Head of caudate nucleus (tissue), 42 donors: ENCODE results near the gene ARHGAP18.
"Not testable (repeated sequence)": the region's sequence is repeated elsewhere in the genome, so short reads cannot be mapped to it uniquely, and the experiment has no call there.

Experiments used
- DNase-seq, 42 donors: peaks; one replicate each; pipeline versions ENCODE4 v3.0.0 to v3.0.0-alpha.2; 2020 to 2021; ENCODE audit warnings: mixed read lengths in 7 of 42
- intact Hi-C: fragments of 100-400 bp; cut with DNase I; formaldehyde crosslinking; loops from one replicate; pipeline ENCODE4 v1.15.0; 2022

ARHGAP18 gene

GRCh38 chr6:129574605-129575004, 135.4 kb downstream of the ARHGAP18 start:
- DNase-seq, intact Hi-C loops: not testable (repeated sequence)

- DNase-seq, intact Hi-C loops: not testable (repeated sequence)
These were observed 139.0 kb downstream of the ARHGAP18 start for GRCh38 chr6:129570929-129571328.

DNA sequence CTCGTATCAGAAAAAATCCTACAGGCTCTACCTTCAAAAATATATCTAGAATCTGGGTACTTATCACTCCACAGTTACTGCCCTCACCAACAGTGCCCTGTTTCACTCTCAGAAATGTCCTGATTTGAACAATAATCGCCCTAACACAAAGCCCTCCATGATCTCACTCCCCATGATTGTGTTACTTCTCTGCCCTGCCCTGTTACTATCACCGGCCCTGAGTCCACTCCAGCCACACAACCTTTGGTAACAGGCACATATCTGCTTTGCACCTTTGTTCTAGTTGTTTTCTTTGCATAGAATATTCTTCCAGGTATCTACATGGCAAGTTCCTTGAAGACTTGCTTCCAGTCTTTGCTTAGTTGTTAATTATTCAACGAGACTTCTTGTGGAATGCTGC, 142.0 kb downstream of the ARHGAP18 start:
- intact Hi-C loops = loop anchor here (5.0 kb wide), 1 partner anchor 71 kb away; no protein-coding TSS in a partner anchor
- DNase-seq = no peak

DNA sequence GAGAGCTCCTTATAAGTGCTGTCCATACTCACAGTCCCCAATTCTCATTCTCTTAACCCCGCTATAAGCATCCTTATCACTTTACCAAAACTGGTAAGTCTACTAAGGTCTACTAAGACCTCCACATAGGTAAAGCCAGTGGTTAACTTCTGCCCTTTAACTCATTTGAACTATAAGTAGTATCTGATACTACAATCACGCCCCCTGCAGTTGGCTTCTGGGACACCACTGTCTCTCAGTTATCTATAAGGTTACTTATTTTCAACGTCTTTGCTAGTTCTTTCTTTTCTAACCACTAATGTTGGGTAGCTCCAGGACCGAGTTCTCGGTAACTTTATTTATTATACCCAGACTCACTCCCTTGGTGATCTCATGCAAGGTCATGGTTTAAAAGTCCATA, 142.6 kb downstream of the ARHGAP18 start:
- intact Hi-C loops = loop anchor here (5.0 kb wide), 1 partner anchor 70 kb away; no protein-coding TSS in a partner anchor
- peak in 37 of 42 donors; percentile 5 to 70 (median 34) for DNase-seq

- no peak for DNase-seq
- intact Hi-C loops = loop anchor here (5.0 kb wide), 1 partner anchor 69 kb away; no protein-coding TSS in a partner anchor
These were observed 144.2 kb downstream of the ARHGAP18 start for GRCh38 chr6:129565811-129566210.

DNA sequence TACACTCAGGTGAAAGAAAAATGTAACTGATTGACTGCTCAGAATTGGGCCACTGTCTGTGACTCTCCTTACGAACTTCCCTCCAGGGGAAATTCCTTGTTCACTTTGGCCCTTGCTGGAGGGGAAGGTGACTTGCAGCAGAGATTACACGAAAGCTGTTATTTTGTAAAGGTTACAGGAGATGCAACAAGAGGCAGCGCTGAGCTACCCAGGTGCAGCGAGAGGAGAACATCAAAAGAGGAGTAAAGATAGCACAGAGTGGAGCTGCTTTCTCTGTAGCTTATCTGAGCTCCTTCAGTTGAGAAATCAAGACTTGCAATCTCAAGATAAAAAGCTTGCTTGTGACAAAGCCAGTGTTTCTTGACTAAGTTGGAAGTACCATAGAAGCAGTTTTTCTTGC, 144.6 kb downstream of the ARHGAP18 start:
- intact Hi-C loops = loop anchor here (5.0 kb wide), 1 partner anchor 68 kb away; no protein-coding TSS in a partner anchor

DNA sequence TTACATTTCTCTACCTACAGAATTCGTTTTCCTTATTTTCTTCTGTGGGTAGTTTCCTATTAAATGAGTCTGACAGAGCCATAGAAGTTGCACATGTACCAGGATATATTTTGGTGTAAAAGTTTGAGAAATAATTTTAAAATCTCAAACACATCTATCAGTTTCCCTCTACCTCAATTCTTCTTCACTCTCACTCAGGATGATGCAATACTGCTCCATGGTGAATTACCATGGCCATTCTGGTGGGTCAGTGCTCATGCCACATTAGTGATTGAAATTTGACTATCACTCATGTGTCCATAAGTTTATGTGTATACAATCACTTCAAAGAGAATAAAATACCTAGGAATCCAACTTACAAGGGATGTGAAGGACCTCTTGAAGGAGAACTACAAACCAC, 151.7 kb downstream of the ARHGAP18 start:
- intact Hi-C loops = no loop called here
- no peak for DNase-seq

More for the DNA sequence above, 144.6 kb downstream of the ARHGAP18 start:
- DNase-seq = no peak

DNA sequence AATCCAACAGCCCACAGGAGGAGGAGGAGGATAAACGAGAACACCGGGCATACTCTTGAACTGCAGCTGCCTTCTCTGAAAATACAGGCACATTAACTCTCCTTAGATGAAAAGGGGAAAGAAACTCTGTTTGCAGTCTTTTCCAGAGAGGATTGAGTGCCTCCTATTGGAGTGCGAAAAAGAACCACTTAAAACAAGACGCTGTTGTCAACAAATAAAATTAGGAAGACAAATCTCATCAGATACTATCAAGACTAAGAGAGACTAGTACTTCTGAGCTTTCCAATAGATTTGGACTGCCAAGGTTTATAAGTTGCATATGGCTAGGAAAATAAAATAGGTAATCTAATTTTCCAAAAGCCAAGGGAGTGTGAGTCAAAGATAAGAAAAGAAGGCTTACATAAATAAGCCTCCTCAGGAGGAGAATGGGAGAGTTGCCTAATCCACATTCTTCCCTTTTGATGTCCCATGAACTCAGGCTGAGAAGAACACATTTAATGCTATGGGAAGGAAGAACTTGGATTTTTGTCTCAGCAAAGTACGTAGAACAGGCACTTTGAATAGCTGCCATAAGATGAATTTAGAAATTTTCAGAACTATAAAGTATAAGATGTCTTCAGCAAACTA, 154.7 kb downstream of the ARHGAP18 start:
- intact Hi-C loops = no loop called here
- DNase-seq = no peak

DNA sequence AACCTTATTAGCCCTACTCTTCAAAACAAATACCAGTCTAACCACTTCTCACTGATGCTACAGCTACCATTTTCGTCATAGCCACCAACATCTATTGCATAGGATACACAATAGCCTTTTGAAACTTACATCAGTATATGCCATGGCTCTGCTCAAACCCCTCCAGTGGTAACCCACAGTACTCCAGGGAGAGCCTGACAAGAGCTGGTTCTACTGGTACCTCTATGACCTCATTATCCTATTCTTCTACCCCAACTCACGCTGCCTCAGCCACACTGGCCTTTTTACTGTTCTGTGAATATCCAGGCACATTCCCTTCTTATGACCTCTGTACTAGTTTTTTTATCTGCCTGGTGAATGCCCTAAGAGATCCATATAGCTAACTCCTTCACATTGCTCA, 157.6 kb downstream of the ARHGAP18 start:
- intact Hi-C loops = no loop called here
- no peak for DNase-seq

DNA sequence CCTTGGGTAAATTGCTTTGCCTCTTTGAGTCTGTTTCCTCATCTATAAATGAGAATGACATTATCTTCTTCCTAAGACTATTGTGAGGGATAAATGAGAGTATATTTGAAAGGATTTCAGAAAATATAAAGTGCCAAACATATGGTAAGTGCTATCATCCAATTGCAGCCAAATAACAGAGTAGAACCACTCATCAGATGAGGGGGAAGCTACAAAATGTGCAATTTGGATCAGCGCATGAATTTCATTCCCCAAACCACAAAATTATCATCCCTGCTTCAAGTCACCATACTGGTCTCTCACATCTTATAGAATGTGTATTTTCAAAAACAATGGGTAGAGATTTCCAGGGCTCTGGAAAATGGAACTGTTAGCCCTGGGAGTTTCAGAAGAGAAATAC, 158.5 kb downstream of the ARHGAP18 start:
- intact Hi-C loops = no loop called here
- no peak for DNase-seq

- intact Hi-C loops = no loop called here
- DNase-seq = no peak
These were observed 163.3 kb downstream of the ARHGAP18 start for GRCh38 chr6:129546702-129547101.

GRCh38 chr6:129544892-129545612, 164.9 kb downstream of the ARHGAP18 start:
- DNase-seq = no peak
- intact Hi-C loops = no loop called here

GRCh38 chr6:129543981-129544380, 166.0 kb downstream of the ARHGAP18 start:
- no peak for DNase-seq
- intact Hi-C loops = no loop called here

DNA sequence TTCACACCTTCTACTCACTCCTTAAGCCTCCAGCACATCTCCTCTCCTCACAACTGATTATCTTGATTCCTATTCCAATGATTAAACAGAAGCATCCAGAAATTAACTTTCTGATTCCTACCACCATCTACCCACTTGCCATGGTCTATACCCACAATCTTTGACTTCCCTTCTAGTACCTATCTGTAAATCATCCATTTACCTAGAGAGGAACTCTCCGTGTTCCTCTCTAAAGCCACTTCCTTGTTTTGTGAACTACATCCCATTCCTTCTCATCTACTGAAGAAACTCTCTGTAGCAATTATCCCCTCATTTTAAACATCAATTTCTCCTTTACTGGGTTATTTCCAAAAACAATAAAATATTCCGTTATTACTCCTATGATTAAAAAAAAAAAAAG, 167.3 kb downstream of the ARHGAP18 start:
- no peak for DNase-seq
- intact Hi-C loops = no loop called here

GRCh38 chr6:129539032-129539431, 170.9 kb downstream of the ARHGAP18 start:
- no peak for DNase-seq
- intact Hi-C loops = no loop called here

- DNase-seq = no peak
- intact Hi-C loops = no loop called here
These were observed 173.7 kb downstream of the ARHGAP18 start for GRCh38 chr6:129536271-129536670.

DNA sequence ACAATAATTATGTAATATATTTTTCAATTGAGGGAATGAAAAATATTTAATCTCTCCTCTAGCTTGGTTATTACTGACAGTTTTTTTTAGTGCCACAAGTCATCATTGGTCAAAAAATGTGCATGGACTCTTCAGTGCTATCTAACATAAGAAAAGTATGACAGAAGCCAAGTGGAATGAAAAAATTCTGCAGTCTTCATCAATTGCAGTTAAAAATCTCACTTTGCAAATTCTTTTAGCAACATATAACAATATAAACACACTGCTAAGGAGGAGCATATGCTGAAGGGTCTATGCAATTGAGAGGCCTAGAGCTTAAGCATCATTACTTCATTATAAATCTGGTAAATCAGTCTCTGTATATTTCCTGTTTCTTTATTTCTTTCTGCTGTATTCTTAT, 175.1 kb downstream of the ARHGAP18 start:
- no peak for DNase-seq
- intact Hi-C loops = no loop called here
